Mucosa of rectum (tissue), 2 donors: ENCODE data around the gene SPATA21.

Experiments
- H3K27ac ChIP-seq, 2 donors: one replicate each; pipeline ENCODE4 v1.7.0; 2013; ENCODE audit warnings: inconsistent platforms in 2 of 2, low read depth in 2 of 2, low read length in 2 of 2
- H3K27me3 ChIP-seq, 2 donors: one replicate each; pipeline ENCODE4 v1.7.0; 2013; ENCODE audit warnings: low read length in 2 of 2; ENCODE audit not compliant: control insufficient read depth in 2 of 2, insufficient read depth in 2 of 2
- H3K36me3 ChIP-seq, 2 donors: one replicate each; pipeline ENCODE4 v1.7.0; 2013; ENCODE audit warnings: low read length in 2 of 2; ENCODE audit not compliant: control insufficient read depth in 2 of 2, insufficient read depth in 2 of 2
- H3K4me1 ChIP-seq, 2 donors: one replicate each; pipeline ENCODE4 v1.7.0; 2013; ENCODE audit warnings: low read length in 2 of 2, mild to moderate bottlenecking in 1 of 2; ENCODE audit not compliant: control insufficient read depth in 2 of 2, insufficient read depth in 2 of 2
- H3K4me3 ChIP-seq, 2 donors: one replicate each; pipeline ENCODE4 v1.7.0; 2013; ENCODE audit warnings: low read length in 2 of 2
- H3K9ac ChIP-seq, 2 donors: one replicate each; pipeline ENCODE4 v1.7.0; 2013; ENCODE audit warnings: low read length in 2 of 2, low read depth in 1 of 2, mild to moderate bottlenecking in 1 of 2
- H3K9me3 ChIP-seq, 2 donors: one replicate each; pipeline ENCODE4 v1.7.0; 2013; ENCODE audit warnings: low read length in 2 of 2; ENCODE audit not compliant: control insufficient read depth in 2 of 2
- donor health status: healthy.
- donor health status: Normal muscosa, but diverticular disease.

Gene SPATA21

GRCh38 chr1:16385659-16386453, 51.4 kb downstream of the SPATA21 start:
- Histone ChIP-seq H3K36me3 (no peaks in the 10 kb centered on the region), H3K9me3 (no peaks in the 10 kb centered on the region), H3K27me3 (no peaks in the 10 kb centered on the region), H3K4me1 (peaks cover 12 to 20% of the 10 kb centered on the region in 2 donors), H3K27ac (peak overlapping the region in 1 of 2 donors; percentile 7), H3K9ac (no peak overlapping the region), H3K4me3 (no peak overlapping the region)

DNA sequence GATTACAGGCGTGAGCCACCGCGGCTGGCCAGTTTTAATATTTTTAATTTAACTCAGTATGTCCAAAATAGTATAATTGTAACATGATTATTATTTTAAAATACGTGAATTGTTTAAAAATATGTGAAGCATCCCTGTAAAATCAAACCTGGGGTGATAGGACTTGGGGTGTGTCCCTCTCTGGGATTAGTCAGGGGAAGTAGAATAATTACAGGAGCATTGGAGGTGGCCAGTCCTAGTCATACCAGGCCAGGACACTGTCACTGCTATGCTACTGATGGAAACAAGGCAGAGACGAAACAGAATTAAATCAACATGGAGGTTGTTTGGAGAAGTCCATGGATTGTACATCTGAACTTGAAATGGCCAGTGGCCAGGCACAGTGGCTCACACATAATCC, 53.3 kb downstream of the SPATA21 start:
- Histone ChIP-seq H3K9me3 (no peaks in the 10 kb centered on the region), H3K4me1 (peaks cover 14 to 20% of the 10 kb centered on the region in 2 donors), H3K36me3 (no peaks in the 10 kb centered on the region), H3K4me3 (no peak overlapping the region), H3K27ac (no peak overlapping the region), H3K27me3 (no peaks in the 10 kb centered on the region), H3K9ac (no peak overlapping the region)

DNA sequence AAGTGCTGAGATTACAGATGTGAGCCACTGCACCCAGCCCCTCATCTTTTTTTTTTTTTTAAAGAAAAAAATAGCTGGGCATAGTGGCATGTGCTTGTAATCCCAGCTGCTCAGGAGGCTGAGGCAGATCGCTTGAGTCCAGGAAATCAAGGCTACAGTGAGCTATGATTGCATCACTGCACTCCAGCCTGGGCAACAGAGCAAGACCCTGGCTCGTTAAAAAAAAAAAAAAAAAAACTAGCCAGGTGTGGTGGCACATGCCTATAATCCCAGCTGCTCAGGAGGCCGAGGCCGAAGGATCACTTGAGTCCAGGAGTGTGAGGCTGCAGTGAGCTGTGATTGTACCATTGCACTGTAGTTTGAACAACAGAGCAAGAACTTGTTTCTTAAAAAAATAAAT, 56.4 kb downstream of the SPATA21 start:
- Histone ChIP-seq H3K4me3 (no peak overlapping the region), H3K4me1 (peaks cover 2 to 9% of the 10 kb centered on the region in 2 donors), H3K27me3 (no peaks in the 10 kb centered on the region), H3K27ac (no peak overlapping the region), H3K9ac (no peak overlapping the region), H3K9me3 (no peaks in the 10 kb centered on the region), H3K36me3 (peaks cover 0 to 3% of the 10 kb centered on the region in 2 donors)

- Histone ChIP-seq H3K27me3 (no peaks in the 10 kb centered on the region), H3K4me1 (peaks cover 0 to 17% of the 10 kb centered on the region in 2 donors), H3K9ac (no peak overlapping the region), H3K9me3 (no peaks in the 10 kb centered on the region), H3K36me3 (peaks cover 0 to 4% of the 10 kb centered on the region in 2 donors), H3K4me3 (no peak overlapping the region), H3K27ac (no peak overlapping the region)
Measured at GRCh38 chr1:16378443-16378842, 58.8 kb downstream of the SPATA21 start.

GRCh38 chr1:16376971-16377370, 60.3 kb downstream of the SPATA21 start:
- Histone ChIP-seq H3K4me3 (no peak overlapping the region), H3K27me3 (no peaks in the 10 kb centered on the region), H3K9ac (no peak overlapping the region), H3K27ac (no peak overlapping the region), H3K9me3 (no peaks in the 10 kb centered on the region), H3K36me3 (peaks cover 0 to 8% of the 10 kb centered on the region in 2 donors), H3K4me1 (peaks cover 0 to 20% of the 10 kb centered on the region in 2 donors)

DNA sequence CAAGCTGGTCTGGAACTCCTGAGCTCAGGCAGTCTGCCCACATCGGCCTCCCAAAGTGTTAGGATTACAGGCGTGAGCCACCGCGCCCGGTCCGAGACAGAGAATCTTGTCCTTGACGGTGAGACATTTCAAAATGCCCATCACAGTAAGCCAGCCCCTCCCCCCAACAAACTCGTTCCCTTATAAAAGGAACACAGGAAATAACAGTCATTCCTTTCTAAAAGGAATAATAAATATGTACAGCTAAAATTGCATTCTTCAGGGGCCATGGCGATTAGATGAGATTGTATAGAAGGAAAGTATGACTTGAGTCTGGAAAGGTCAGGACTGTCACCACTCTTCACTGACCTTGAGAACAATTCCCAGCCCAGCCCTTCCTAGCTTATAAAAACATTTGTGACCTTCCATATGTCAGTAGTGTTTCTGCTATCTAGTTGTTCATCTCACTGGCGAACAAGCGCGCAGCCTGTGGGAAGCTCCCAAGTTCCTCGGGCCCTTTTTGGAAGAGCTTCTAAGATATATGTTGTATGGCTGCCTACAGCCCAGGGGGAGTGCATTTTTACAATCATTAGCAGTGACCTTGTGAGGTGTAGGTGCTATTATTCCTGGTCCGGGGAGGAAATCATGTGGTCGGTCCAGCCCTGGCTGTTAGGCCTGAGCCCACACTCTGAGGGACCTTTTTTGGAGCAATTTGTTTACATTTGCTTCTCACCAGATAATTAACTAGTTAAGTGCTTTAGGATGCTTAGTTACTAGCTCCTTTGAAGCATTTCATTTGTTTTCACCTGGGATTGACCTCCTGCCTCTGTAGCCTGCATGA, 61.5 kb downstream of the SPATA21 start:
- Histone ChIP-seq H3K36me3 (peaks cover 0 to 8% of the 10 kb centered on the region in 2 donors), H3K9me3 (no peaks in the 10 kb centered on the region), H3K27ac (peak overlapping the region; percentile 4 to 5), H3K27me3 (no peaks in the 10 kb centered on the region), H3K4me1 (peaks cover 0 to 20% of the 10 kb centered on the region in 2 donors), H3K9ac (no peak overlapping the region), H3K4me3 (peak overlapping the region in 1 of 2 donors; percentile 26)

DNA sequence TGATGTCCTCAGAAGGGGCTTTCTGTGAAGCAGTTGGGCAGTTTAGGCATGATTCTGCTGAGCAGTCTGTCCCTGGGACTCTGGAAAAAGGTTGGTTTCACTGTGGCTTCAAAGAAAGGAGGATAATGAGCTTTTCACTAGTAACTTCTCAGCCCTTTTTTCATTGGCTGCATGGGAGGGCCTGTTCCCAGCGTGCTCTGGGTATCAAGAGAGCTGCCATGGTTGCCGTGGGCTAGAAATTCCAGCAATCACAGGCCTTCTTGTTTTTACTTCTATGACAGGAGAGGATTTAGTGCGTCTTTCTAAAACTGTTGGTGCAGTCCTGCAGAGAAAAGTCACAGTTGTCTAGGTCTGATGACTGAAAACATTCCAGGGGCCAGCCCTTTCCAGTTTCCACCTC, 63.0 kb downstream of the SPATA21 start:
- Histone ChIP-seq H3K27ac (no peak overlapping the region), H3K27me3 (no peaks in the 10 kb centered on the region), H3K4me1 (peaks cover 0 to 18% of the 10 kb centered on the region in 2 donors), H3K36me3 (peaks cover 0 to 8% of the 10 kb centered on the region in 2 donors), H3K9me3 (no peaks in the 10 kb centered on the region), H3K9ac (no peak overlapping the region), H3K4me3 (no peak overlapping the region)

- no peak overlapping the region for H3K27ac ChIP-seq
- peaks cover 0 to 5% of the 10 kb centered on the region in 2 donors for H3K36me3 ChIP-seq
- no peak overlapping the region for H3K4me3 ChIP-seq
- peaks cover 8 to 25% of the 10 kb centered on the region in 2 donors for H3K4me1 ChIP-seq
- no peaks in the 10 kb centered on the region for H3K9me3 ChIP-seq
- no peak overlapping the region for H3K9ac ChIP-seq
- no peaks in the 10 kb centered on the region for H3K27me3 ChIP-seq
Measured at GRCh38 chr1:16372535-16373285, 64.5 kb downstream of the SPATA21 start.

GRCh38 chr1:16371725-16372124, 65.5 kb downstream of the SPATA21 start:
- H3K4me1 ChIP-seq, result peaks cover 8 to 22% of the 10 kb centered on the region in 2 donors
- peaks cover 0 to 5% of the 10 kb centered on the region in 2 donors for H3K36me3 ChIP-seq
- H3K27me3 ChIP-seq, result no peaks in the 10 kb centered on the region
- no peak overlapping the region for H3K27ac ChIP-seq
- H3K9ac ChIP-seq, result no peak overlapping the region
- no peak overlapping the region for H3K4me3 ChIP-seq
- no peaks in the 10 kb centered on the region for H3K9me3 ChIP-seq
